DMS153 treated with DMSO at 0.1 percent for 48 hours (cell line): ENCODE data around the gene VPS13D.
"Not testable (repeated sequence)": the region's sequence is repeated elsewhere in the genome, so short reads cannot be mapped to it uniquely, and the experiment has no call there.

Experiments used
- DNase-seq: peaks from one replicate; lab custom pipeline; 2025; ENCODE audit not compliant: unreplicated experiment; lab: John Stamatoyannopoulos, UW

VPS13D gene

GRCh38 chr1:12530462-12531178 is 300.8 kb downstream of the VPS13D start:
- DNase-seq, result no peak

- DNase-seq, result no peak
These were observed 301.3 kb downstream of the VPS13D start for GRCh38 chr1:12531179-12531499.

GRCh38 chr1:12532405-12533315 is 302.8 kb downstream of the VPS13D start:
- no peak for DNase-seq

- no peak for DNase-seq
These were observed 306.3 kb downstream of the VPS13D start for GRCh38 chr1:12536023-12536639.

GRCh38 chr1:12537294-12537693 is 307.5 kb downstream of the VPS13D start:
- DNase-seq, result no peak

- no peak for DNase-seq
These were observed 308.2 kb downstream of the VPS13D start for GRCh38 chr1:12537906-12538461.

- DNase-seq, result not testable (repeated sequence)
These were observed 308.7 kb downstream of the VPS13D start for GRCh38 chr1:12538536-12538935.

GRCh38 chr1:12539320-12539704 is 309.5 kb downstream of the VPS13D start:
- DNase-seq, result no peak

- DNase-seq, result no peak
These were observed 310.1 kb downstream of the VPS13D start for GRCh38 chr1:12539705-12540579.

GRCh38 chr1:12540580-12541273 is 310.9 kb downstream of the VPS13D start:
- no peak for DNase-seq

GRCh38 chr1:12541274-12542137 is 311.7 kb downstream of the VPS13D start:
- DNase-seq, result no peak

GRCh38 chr1:12542138-12542465 is 312.3 kb downstream of the VPS13D start:
- no peak for DNase-seq

- DNase-seq, result no peak
These were observed 313.1 kb downstream of the VPS13D start for GRCh38 chr1:12542616-12543592.

GRCh38 chr1:12543740-12544154 is 313.9 kb downstream of the VPS13D start:
- DNase-seq, result no peak

GRCh38 chr1:12544357-12544756 is 314.5 kb downstream of the VPS13D start:
- DNase-seq, result no peak

GRCh38 chr1:12544992-12545391 is 315.2 kb downstream of the VPS13D start:
- DNase-seq, result no peak

- no peak for DNase-seq
These were observed 317.1 kb downstream of the VPS13D start for GRCh38 chr1:12546771-12547585.
